ENCODE results near the gene TMEM164.

TMEM164 gene

GRCh38 chrX:110004215-110004614 is 1.3 kb downstream of the TMEM164 start:
- DNase-seq = no peak

GRCh38 chrX:110004731-110005369 is 1.9 kb downstream of the TMEM164 start:
- DNase-seq = peak; percentile 56

GRCh38 chrX:110006161-110006560 is 3.2 kb downstream of the TMEM164 start:
- no peak for DNase-seq

- DNase-seq = no peak
Measured at GRCh38 chrX:110006821-110007375, 4.0 kb downstream of the TMEM164 start.

- DNase-seq = no peak
Measured at GRCh38 chrX:110008011-110008635, 5.2 kb downstream of the TMEM164 start.

DNA sequence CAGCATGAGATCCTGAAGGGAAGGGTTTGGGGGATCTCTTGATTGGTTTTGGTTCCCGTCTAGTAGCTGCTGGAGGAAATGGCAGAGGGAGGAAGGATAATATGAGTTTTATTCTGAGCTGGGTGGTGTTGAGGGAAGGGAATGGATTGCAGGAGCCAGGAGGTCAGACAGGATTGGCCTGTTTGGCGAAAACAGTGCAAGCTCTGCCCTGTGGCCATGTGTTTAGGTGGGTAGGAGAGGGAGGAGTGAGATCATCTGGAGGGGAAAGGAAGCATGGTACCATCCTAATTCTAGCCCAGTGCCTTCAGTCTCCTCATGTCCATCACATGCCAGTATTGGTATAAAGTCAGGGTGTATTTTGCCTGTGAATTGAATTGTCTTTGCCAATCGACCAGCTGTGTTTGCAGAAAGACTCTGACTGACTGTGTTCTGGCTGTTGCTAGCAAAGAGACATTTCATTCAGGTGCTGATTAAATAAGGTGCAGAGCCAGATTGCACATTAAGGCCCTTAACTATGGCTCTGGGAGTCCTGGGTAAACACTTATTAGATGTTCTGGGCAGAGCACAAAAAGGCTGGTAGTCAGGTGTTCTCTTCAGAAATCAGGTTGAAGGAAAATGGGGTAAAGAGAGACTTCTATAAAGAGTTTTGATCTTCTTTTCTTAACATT is 10.0 kb downstream of the TMEM164 start:
- DNase-seq = peak; percentile 96

DNA sequence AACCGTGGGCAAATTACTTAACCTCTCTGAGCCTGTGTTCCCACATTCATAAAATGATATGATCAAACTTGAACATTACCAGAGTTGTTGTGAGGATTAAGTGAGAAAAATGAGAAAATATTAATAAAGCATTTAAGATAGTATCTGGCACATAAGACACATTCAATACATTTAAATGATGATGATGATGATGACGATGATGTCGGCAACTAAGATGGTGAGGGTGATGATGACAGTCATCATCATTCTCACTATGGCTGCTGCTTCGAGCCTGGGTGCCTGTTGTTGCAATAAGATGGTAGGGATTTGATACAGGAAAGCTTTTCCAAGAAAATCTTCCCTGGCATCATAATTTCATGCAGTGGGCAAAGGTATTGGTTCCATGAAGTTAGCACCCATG is 11.1 kb downstream of the TMEM164 start:
- no peak for DNase-seq

GRCh38 chrX:110015032-110015431 is 12.1 kb downstream of the TMEM164 start:
- DNase-seq = no peak

DNA sequence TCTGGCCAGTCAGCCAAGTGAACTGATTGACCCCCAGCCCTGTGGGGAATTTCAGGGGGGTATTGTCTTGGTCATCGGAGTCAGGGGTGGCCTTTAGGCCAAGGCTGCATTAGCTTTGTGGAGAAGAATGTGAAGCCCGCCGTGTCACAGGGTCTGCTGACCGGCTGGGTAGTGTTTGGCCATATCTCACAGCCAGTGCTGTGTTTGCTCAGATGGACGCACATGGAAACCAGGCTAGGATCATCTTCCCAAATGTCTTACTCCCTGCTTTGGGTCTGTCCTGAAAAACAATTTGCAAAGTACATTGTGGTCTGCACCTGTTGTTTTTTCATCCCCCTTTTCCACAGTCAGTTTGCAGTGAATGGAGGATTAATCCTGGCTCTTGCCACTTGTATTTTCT is 13.0 kb downstream of the TMEM164 start:
- no peak for DNase-seq

DNA sequence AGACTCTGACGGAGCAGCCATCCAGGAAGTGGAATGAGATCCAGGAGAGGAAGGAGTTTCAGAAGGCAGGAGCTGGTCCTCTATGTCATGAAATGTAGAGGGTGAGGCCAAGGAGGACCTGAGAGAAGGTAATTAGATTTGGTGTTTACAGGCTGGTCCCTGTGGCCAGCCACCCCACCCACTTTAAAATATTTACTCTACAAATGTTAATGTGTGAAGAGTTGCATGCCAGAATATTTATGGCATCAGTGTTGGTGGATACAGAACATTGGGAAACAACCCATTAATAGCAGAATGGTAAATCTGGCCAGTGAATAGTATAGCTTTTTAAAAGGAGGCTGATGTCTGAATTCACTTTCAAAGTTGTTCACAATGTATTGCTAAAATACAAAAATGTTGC is 17.6 kb downstream of the TMEM164 start:
- DNase-seq = no peak

DNA sequence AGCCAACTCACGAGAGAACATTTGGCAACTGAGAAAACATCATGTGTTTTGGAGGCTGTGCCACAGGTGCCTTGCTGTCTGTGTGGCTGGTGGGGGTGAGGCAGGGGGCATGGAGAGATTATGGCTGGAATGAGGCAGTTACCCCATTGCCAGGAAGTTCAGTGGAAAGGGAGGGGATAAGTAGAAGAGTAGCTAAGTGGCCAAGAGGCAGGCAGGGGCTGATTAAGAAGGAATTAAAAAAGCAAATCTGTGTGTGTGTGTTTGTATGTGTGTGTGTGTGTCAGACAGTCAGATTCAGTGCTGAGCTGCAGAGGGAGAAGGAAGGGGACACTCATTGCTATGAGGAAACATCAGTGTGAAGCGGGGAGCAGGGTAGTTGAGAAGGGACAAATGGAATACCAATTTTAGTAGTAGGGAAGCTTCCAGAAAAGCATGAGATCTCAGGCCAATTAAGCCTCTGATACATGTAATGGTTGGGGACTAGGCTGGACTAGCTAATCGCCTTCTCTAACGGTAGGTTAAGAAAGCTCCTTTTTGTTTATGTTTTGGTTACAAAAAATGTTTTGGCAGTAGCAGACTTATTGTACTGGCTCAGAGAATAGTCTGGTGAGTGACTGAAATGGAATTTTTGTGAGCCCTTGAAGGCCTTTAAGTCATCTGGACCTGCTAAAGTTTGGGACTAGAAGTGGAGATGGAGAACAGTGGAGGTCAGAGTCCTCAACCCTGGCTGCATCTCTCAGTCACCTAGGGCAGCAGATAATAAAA is 18.5 kb downstream of the TMEM164 start:
- no peak for DNase-seq

GRCh38 chrX:110022599-110023448 is 19.9 kb downstream of the TMEM164 start:
- no peak for DNase-seq

GRCh38 chrX:110025395-110025794 is 22.5 kb downstream of the TMEM164 start:
- no peak for DNase-seq

GRCh38 chrX:110026099-110026844 is 23.4 kb downstream of the TMEM164 start:
- no peak for DNase-seq

DNA sequence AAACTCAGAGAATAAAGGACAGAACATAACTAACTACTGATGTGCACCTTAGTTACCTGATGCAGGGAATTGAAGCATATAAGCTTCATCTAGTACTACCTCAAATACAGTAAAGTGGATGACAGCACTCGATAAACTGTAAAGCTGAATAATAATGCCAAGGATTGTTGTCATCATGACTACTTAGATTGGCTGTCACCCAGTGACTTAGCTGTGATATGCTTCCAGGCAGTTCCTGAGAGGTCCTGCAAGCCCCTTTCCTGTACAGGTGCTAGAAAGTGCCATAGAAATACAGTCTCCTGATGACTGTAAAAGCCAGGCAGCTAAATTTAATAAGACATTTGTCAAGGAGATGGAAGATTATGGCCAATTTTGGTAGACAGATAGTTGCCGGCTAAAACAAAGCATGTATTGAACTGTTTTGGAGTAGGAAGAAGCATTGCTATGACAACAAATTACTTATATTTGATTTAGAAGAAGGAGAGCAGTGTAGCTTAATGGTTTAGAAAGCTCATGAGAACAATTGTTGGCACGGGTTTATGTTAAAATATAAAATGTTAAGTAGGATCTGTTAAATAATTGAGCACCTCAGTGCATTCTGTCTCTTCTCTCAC is 29.7 kb downstream of the TMEM164 start:
- DNase-seq = no peak

GRCh38 chrX:110034036-110034435 is 31.1 kb downstream of the TMEM164 start:
- DNase-seq = no peak

DNA sequence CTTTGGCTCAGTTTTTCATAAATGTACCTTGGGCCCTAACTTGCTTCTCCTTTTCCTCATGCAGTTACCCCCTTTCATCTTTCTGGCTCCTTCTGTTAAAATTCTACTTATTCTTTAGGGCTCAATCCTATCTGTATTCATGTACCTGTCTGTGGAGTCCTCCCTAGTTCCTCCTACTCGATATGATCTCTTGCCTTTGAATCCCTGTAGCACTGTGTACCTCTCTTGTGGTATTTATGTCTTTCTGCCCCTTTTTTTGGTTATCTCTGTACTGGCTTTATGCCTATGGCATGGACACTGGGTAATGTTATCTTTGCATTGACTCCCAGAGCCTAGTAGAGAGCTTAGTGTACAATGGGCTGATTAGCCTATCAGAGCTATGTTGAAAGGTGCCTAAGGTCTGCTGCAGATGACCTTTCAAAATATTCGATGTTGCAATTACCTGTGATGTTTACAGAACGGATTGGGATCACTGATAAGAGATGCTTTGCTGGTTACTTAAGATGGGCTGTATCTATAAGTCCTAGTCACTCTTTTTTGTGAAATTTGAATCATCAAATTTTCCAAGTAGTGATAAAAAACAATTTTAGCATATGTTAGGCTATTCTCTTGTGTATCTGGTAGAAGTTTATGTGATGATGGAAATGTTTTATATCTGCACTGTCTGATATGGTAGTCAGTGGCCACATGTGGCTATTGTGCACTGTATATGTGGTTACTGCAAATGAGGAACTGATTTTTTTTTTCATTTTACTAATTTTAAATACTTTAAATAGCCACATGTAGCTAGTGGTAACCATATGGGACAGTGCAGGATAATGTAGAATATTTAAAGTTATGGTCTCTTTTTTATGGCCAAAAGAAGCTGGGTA is 33.5 kb downstream of the TMEM164 start:
- DNase-seq = no peak

DNA sequence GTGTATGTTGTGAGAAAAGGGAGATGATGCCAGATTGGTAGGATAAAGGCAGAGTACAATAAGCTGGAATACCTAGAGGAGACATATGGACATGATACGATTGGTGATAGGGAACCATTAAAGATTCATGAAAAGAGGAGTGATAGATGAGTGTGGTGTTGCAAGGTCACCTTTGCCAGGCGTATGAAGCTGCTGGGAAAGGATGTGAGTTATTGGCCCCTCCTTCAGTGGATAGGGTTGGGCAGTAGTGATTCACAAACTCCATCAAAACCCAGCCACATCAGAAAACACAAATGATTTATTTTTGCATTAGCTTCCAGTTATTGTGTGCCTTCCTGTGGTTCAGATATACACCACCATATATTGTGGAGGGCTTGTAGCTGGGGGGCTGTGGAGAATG is 34.3 kb downstream of the TMEM164 start:
- no peak for DNase-seq

DNA sequence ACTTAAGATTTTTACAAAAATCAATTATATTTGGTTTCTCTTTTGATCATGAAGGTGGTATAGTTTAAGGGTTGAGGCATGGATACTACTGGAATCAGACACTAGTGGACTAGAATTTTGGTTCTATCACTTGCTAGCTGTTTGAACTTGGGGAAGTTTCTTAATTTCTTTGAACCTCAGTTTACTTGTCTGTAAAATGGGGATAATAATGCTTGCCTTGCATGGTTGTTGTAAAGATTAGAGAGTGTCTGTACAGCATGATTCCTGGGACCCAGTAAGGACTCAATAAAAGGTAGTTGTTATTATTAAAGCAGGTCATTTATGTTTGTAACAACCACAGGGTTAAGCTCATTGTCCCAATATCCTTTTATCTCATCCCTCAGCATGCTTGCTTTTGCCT is 36.0 kb downstream of the TMEM164 start:
- DNase-seq = no peak

GRCh38 chrX:110041980-110042379 is 39.1 kb downstream of the TMEM164 start:
- no peak for DNase-seq
